Measurements from ENCODE around the gene GLDN.

GLDN gene

DNA sequence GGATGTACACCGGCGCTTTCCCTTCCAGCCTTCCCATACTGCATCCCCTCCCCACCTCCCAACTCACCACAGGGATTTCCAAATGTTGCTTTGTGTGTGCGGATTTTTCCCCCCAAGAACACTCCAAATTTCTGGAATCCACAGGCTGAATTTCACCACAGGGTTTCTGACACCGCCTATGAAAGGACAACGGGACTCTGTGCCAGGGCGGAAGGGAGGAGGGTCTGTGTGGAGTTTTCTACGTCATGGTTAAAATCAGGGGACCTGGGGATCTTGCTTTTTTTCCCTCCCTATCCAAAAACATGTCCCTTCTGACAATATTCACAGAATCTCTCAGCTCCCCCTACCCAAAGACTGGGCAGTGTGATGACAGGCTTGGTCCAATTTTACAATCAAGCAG, 17.7 kb upstream of the GLDN start:
- no peak for DNase-seq

GRCh38 chr15:51325167-51325566, 16.3 kb upstream of the GLDN start:
- DNase-seq, result no peak

DNA sequence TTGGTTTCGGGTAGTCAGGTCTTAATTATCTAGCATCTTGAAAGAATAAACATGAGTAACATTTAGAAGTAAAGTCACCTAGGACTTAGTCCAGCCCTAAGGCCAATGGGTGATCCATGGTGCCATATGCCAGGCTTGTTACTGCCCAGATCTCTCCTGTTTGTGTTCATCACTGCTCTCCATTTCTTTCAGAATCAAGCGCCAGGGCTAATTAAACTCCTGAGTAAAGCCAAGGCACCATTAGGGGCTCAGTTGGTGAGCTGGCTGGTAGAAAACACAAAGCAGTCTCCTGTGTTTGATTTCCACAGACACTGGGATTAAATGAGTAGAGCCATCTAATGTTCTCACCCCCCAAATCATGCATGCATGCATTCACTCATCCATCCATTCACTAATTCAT, 14.4 kb upstream of the GLDN start:
- DNase-seq, result no peak

DNA sequence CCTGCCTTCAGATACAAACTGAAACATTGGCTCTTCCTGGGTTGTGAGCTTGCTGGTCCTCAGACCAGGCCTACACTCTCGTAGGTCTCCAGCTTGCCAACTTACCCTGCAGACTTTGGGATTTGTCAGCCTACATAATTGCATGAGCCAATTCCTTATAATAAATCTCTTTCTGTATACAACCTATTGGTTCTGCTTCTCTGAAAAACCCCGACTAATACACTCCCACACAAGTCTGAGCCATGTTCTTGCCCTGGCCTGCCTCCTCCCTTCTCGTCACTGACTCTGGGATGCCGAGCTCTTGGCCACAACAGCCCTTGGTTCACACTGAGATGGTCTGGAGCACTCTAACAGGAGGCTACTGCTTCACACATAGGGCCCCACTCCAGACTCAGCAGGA, 12.5 kb upstream of the GLDN start:
- DNase-seq, result no peak

DNA sequence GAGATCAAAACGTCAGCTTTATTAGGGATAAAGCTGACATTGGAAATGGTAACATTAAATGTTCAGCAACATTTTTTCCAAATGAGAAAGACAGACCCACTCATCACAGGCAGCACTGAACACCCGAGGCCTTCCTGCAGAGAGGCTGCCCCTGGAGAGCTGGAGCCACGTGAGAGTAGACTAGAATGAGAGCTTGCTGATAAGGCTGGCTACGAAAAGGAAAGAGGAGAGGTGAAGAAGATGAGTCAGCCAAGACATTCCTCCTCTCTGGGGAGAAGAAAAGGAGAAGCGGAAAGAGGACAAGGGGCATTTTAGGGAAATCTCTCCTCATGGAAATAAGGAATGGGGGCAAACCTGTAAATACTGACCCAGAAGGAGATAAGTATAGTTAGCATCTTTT, 10.3 kb upstream of the GLDN start:
- no peak for DNase-seq

- DNase-seq, result no peak
Observed at GRCh38 chr15:51332206-51333147, 9.0 kb upstream of the GLDN start.

- no peak for DNase-seq
Observed at GRCh38 chr15:51333571-51333970, 7.9 kb upstream of the GLDN start.

- no peak for DNase-seq
Observed at GRCh38 chr15:51334011-51334451, 7.4 kb upstream of the GLDN start.

DNA sequence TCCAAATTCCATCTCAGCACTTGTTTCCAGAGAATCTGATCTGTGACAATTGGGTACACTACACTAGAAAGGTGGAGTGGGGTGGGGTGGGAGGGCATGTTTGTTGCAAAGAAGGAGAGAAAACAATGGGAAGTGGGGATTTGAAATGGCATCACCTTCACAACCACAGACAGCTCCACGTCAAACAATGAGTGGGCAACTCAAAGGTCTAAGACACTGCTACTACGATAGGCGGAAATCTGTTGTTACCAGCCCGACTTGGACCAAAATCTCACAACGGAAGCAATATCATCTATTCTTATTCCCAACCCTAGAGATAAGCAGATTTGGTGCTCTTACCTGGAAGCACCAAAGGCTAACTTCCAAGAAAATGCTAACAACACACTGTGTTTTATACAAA, 6.4 kb upstream of the GLDN start:
- DNase-seq, result no peak

- DNase-seq, result no peak
Observed at GRCh38 chr15:51335538-51336410, 5.7 kb upstream of the GLDN start.

GRCh38 chr15:51338496-51338895, 3.0 kb upstream of the GLDN start, which contains the start of gene CYP19A1:
Gene CYP19A1 (minus strand): TSS chr15:51338596. CDS start chr15:51242912, 95,684 bp downstream.
- DNase-seq, result no peak

- DNase-seq, result no peak
Observed at GRCh38 chr15:51342227-51342999, 958 bp downstream of the GLDN start.

DNA sequence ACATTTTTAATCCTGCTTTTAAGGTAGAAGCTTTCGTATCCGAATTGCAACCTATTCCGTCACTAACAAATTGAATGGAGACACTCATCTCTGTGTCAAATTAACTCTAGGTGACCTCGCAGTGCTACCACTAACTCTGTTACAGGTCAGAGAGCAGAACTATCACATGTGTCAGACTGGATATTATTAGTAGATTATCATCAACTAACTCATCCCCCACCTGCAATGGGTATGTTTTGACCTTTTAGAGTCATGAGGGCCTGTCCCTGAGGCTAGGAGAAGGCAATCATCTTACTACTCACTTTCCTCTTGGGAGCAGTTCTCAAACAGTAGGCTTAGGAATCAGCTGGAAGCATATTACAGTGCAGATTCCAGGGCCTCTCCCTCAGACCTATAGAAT, 2.0 kb downstream of the GLDN start:
- no peak for DNase-seq

DNA sequence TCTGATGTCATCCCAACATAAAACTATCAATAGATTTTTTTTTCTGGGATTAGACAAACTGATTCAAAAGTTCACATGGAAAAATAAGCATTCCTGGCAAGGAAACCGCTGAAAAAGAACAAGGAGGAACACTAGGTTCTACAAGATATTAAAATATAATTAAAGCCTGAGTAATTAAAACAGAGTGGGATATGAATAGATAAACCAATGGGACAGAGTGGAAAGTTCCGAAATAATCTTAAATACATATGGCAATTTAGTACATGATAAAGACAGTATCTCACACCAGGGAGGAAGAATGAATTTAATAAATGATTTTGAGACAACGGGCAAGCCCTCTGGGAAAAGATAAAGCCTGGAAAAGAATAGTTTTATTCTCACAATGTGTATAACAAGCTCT, 4.7 kb downstream of the GLDN start:
- no peak for DNase-seq

DNA sequence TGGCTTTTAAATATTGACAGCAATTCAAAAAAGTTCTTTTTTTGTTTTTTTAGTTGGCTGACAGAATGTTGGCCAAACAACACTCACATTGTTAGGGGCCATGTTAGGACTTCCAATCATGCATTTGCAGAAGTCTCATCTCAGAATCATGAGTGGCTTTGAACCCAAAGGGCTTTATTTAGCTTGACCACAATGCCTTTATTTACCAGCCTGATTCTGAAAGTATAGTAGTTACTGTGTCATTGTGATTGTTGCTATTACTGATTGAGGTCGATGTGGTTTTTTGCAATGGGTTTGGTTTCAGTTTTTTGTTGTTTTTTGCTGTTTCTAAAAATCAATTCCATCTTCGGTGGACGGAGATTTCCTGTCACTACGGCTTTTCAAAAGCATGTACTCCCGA, 7.2 kb downstream of the GLDN start:
- DNase-seq, result no peak

- DNase-seq, result no peak
Observed at GRCh38 chr15:51349156-51349844, 7.8 kb downstream of the GLDN start.

DNA sequence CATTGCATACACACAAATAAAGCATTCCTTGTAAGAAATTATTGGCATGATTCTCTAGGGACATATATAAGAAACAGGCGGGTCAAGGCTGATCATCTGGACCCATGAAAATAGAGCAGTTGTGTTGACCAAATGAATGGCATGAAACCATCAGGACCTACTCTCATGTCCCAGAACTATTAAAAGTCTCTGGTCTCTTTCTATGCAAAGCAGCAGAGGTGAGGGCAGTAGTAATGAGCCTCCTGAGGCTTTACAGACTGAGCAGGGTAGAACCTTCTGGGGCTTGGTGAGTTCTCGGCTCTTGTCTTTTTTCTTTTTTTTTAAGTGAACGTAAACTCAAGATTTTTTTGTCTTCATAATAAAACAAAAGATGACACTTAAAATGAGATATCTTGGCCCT, 9.3 kb downstream of the GLDN start:
- no peak for DNase-seq

DNA sequence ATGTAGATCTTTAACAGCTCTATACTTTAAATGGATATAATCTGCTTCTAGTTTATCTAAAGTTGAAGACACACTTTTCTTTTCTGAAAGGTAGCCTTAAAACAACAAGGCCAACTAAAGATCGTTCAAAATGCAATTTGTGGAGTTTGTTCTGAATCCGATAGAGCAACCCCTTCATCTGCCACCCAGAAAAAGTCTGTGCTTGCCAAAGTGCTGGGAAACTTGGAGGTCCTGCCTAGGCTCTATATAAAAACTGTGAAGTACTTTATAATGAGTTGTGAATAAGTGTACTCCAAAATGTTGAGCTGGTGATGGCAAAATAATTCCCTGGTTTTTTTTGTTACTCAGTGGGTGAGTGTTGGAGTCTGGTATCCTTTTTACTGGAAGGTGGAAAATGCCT, 12.5 kb downstream of the GLDN start:
- no peak for DNase-seq

- DNase-seq, result no peak
Observed at GRCh38 chr15:51355096-51355495, 13.6 kb downstream of the GLDN start.

DNA sequence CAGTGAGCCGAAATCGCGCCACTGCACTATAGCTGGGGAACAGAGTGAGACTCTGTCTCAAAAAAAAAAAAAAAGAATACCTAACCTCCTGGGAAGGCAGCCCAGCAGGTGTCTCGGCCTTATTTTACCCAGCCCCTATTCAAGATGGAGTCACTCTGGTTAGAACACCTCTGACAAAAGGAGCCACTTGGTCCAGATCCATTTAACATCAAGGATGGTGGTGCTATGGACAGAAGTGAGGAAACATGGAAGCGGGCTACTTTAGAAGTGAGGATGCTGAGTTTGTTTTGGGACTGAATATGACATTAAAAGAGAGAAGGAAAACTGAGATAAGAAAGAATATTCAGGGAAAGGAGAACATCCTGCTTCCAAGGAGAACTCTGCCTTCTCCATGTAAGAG, 14.7 kb downstream of the GLDN start:
- no peak for DNase-seq

DNA sequence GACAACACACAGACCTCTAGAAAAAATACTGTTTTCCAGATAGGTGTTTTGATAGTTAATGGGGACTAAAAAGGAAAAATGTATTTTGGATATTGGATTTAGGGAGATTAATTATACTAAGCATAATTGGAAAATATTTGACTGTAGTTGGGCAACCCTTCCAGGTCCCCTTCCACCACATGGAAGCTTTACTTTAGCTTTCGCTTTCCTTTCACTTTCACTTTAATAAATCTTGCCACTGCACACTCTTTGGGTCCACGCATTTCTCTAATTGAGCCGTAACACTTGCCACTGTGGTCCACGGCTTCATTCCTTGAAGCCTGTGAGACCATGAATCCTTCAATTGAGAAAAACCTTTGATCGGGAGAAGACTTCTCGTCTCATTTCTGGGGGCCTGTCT, 15.5 kb downstream of the GLDN start:
- DNase-seq, result no peak

- no peak for DNase-seq
Observed at GRCh38 chr15:51359981-51360380, 18.5 kb downstream of the GLDN start.

All from stimulated activated CD4-positive, alpha-beta T cell treated with anti-CD3 and anti-CD28 coated beads, Interleukin-1b, Interleukin-23, amount 100 ng/mL, for 48 hours (primary cell).